Measurements from ENCODE around the gene DIP2A.

Gene DIP2A

GRCh38 chr21:46424039-46424591 is 34.6 kb upstream of the DIP2A start:
- no peak overlapping the region for H3K9ac ChIP-seq (ENCODE audit: low read depth, low read length)
- H3K4me1 ChIP-seq (ENCODE audit: insufficient read depth, low read length): peaks cover 12% of the 10 kb centered on the region
- no peak overlapping the region for H3K4me2 ChIP-seq (ENCODE audit: insufficient read depth, low read length)
- DNase-seq: no peak
- H3K36me3 ChIP-seq (ENCODE audit: insufficient read depth, low read length): peaks cover 85% of the 10 kb centered on the region
- H4K20me1 ChIP-seq (ENCODE audit: insufficient read depth, low read length): peaks cover 15% of the 10 kb centered on the region; the same call in 1 of the 2 replicates
- H3K79me2 ChIP-seq (ENCODE audit: insufficient read depth, low read length): no peaks in the 10 kb centered on the region
- ATAC-seq (ENCODE audit: insufficient read depth, low read depth): peak; percentile 39; the same call in 1 of the 3 replicates
- no peaks in the 10 kb centered on the region for H3K9me3 ChIP-seq (ENCODE audit: insufficient read depth, low read length, severe bottlenecking)
- H3K4me3 ChIP-seq (ENCODE audit: low read depth in 1 of 2, low read length in 2 of 2): no peak overlapping the region
- no peak overlapping the region for H2AFZ ChIP-seq (ENCODE audit: low read depth, low read length)
- H3K27ac ChIP-seq (ENCODE audit: low read length): no peak overlapping the region
- no peaks in the 10 kb centered on the region for H3K27me3 ChIP-seq (ENCODE audit: insufficient read depth, low read length, poor library complexity)
- TF ChIP-seq EZH2 (IDR thresholded peaks at IDR 0.05; ENCODE audit: borderline replicate concordance, low read depth, low read length, severe bottlenecking) (no peak), CTCF (IDR thresholded peaks at IDR 0.05; ENCODE audit: borderline replicate concordance, extremely low read depth, low read length, poor library complexity, severe bottlenecking) (no peak)

- no peak overlapping the region for H3K27ac ChIP-seq (ENCODE audit: low read length)
- no peak overlapping the region for H3K9ac ChIP-seq (ENCODE audit: low read depth, low read length)
- H3K27me3 ChIP-seq (ENCODE audit: insufficient read depth, low read length, poor library complexity): no peaks in the 10 kb centered on the region
- H3K4me2 ChIP-seq (ENCODE audit: insufficient read depth, low read length): no peak overlapping the region
- H4K20me1 ChIP-seq (ENCODE audit: insufficient read depth, low read length): peaks cover 15% of the 10 kb centered on the region; the same call in 1 of the 2 replicates
- H3K4me1 ChIP-seq (ENCODE audit: insufficient read depth, low read length): peaks cover 12% of the 10 kb centered on the region
- no peaks in the 10 kb centered on the region for H3K9me3 ChIP-seq (ENCODE audit: insufficient read depth, low read length, severe bottlenecking)
- H3K79me2 ChIP-seq (ENCODE audit: insufficient read depth, low read length): no peaks in the 10 kb centered on the region
- peaks cover 83% of the 10 kb centered on the region for H3K36me3 ChIP-seq (ENCODE audit: insufficient read depth, low read length)
- H2AFZ ChIP-seq (ENCODE audit: low read depth, low read length): no peak overlapping the region
- ATAC-seq (ENCODE audit: insufficient read depth, low read depth) (no peak), DNase-seq (no peak)
- no peak overlapping the region for H3K4me3 ChIP-seq (ENCODE audit: low read depth in 1 of 2, low read length in 2 of 2)
- TF ChIP-seq EZH2 (IDR thresholded peaks at IDR 0.05; ENCODE audit: borderline replicate concordance, low read depth, low read length, severe bottlenecking): no peak
- TF ChIP-seq CTCF (IDR thresholded peaks at IDR 0.05; ENCODE audit: borderline replicate concordance, extremely low read depth, low read length, poor library complexity, severe bottlenecking): no peak
These were observed 34.1 kb upstream of the DIP2A start for GRCh38 chr21:46424621-46425020.

GRCh38 chr21:46425041-46425440 is 33.6 kb upstream of the DIP2A start:
- Histone ChIP-seq H3K79me2 (ENCODE audit: insufficient read depth, low read length) (no peaks in the 10 kb centered on the region), H3K4me1 (ENCODE audit: insufficient read depth, low read length) (peaks cover 12% of the 10 kb centered on the region), H3K9me3 (ENCODE audit: insufficient read depth, low read length, severe bottlenecking) (no peaks in the 10 kb centered on the region), H4K20me1 (ENCODE audit: insufficient read depth, low read length) (peaks cover 15% of the 10 kb centered on the region; the same call in 1 of the 2 replicates), H3K4me3 (ENCODE audit: low read depth in 1 of 2, low read length in 2 of 2) (no peak overlapping the region), H3K36me3 (ENCODE audit: insufficient read depth, low read length) (peaks cover 83% of the 10 kb centered on the region), H2AFZ (ENCODE audit: low read depth, low read length) (no peak overlapping the region), H3K27ac (ENCODE audit: low read length) (no peak overlapping the region), H3K9ac (ENCODE audit: low read depth, low read length) (no peak overlapping the region), H3K27me3 (ENCODE audit: insufficient read depth, low read length, poor library complexity) (no peaks in the 10 kb centered on the region), H3K4me2 (ENCODE audit: insufficient read depth, low read length) (no peak overlapping the region)
- ATAC-seq (ENCODE audit: insufficient read depth, low read depth) (no peak), DNase-seq (no peak)
- no peak for TF ChIP-seq EZH2 (IDR thresholded peaks at IDR 0.05; ENCODE audit: borderline replicate concordance, low read depth, low read length, severe bottlenecking)
- TF ChIP-seq CTCF (IDR thresholded peaks at IDR 0.05; ENCODE audit: borderline replicate concordance, extremely low read depth, low read length, poor library complexity, severe bottlenecking): no peak

All from DND-41 (cell line).